CD4-positive, alpha-beta T cell treated with Interleukin-6 for 4 hours (primary cell): Measurements from ENCODE around the gene OLAH.
"Not testable (repeated sequence)": the region's sequence is repeated elsewhere in the genome, so short reads cannot be mapped to it uniquely, and the experiment has no call there.

Source experiments
- DNase-seq: peaks from one replicate; pipeline ENCODE4 v3.0.0-alpha.2; 2020; ENCODE audit warnings: mixed read lengths

Gene OLAH

DNA sequence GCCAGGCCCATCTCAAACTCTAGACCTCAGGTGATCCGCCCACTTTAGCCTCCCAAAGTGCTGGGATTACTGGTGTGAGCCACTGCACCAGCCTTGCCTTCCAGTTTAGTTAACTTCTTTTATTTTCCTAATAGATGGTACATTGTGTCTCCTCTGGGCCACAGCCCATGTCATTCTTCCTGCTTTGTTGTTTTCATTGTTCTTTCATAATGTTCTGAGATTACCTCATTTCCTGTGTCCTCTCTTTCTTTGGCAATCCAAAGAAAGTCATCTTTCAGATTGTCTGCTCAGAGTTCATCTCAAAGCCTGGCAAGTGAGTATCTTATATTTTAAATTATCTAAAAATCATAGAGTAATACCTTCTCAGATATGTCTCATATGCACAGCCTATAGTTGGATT, at the start of gene OLAH:
Gene OLAH, plus strand, starts transcription at position 270 of the 400 bp plus-strand sequence. CDS start 3,346 bp downstream, outside the sequence.
- DNase-seq, result no peak

DNA sequence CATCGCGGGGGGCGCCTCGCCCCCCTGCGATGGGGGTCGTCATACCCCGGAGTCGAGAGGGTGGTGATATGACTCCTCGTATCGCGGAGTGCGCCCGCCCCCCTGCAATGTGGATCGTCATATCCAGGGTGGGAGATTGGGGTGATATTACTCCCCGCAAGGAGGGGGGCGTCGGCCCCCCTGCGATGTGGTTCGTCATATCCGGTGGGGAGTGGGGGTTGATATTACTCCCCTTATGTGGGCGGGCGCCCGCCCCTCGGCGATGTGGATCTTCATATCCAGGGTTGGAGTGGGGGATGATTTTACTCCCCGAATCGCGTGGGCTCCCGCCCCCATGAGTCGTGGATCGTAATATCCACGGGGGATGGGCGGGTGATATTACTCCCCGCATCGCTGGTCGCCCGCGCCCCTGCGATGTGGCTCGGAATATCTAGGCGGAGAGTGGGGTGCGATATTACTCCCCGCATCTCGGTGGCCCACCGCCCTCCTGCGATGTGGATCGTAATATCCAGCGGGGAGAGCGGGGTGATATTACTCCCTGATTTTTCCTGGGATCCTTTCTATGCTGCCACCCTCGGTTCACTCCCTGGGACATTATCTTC, 47.7 kb upstream of the OLAH start:
- no peak for DNase-seq

DNA sequence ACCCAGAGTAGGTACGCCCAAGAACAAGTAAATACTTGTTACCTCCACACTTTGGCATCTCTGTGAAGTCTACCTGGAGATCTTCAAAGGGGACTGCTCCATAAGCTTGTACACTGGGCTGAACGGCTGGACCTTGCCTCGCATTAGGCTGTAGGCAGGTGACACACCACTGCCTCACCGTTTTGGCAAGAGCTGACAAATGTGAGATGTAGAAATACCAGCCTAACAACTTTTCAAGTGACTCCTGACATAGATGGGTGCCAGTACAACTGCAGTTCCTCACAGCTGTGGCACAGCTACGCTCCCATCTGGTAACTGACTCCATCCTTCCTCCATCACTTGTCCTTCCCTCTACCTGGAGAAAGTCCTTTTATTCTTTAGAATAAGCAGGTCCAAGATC, 30.2 kb upstream of the OLAH start:
- DNase-seq, result not testable (repeated sequence)

DNA sequence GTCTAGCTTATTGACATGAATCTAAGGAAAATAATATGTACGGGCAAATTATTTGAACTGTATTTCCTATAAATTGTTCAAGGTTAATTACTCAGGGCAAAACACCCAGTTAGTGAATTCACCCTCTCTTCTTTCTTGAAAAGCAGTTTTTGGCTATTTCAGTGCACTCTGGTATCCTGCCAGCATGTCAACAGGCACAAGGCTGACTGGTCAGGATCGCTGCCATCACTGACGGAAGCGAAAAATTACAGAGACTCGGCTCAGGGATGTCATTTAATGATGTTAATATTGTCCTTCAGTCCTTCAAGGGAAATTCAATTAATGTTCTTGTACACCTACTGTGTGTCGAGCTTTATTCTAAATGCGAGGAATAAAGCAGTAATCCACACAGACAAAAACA, 28.3 kb upstream of the OLAH start:
- DNase-seq, result no peak

DNA sequence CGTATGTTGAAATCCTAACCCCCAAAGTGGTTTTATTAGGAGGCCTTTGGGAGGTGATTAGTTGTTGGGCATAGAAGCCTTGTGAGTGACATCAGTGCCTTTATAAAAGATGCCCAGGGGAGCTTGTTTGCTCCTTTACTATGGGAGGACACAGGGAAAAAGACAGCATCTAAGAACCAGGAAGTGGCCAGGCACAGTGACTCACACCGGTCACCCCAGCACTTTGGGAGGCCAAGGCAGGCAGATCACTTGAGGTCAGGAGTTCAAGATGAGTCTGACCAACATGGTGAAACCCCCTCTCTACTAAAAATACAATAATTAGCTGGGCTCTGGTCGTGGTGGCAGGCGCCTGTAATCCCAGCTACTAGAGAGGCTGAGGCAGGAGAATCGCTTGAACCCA, 22.8 kb upstream of the OLAH start:
- DNase-seq, result not testable (repeated sequence)

DNA sequence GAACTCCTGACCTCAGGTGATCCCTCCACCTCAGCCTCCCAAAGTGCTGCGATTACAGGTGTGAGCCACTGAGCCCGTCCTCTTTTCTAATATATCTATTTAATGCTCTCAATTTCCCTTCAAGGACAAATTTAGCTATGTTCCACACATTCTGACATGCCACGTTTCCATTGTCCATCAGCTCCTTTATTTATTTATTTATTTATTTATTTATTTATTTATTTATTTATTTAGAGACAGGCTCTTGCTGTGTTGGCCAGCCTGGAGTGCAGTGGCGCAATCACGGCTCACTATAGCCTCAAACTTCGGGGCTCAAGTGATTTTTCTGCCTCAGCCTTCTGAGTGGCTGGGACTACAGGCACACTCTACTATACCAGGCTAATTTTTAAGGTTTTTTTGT, 20.7 kb upstream of the OLAH start:
- DNase-seq, result not testable (repeated sequence)

DNA sequence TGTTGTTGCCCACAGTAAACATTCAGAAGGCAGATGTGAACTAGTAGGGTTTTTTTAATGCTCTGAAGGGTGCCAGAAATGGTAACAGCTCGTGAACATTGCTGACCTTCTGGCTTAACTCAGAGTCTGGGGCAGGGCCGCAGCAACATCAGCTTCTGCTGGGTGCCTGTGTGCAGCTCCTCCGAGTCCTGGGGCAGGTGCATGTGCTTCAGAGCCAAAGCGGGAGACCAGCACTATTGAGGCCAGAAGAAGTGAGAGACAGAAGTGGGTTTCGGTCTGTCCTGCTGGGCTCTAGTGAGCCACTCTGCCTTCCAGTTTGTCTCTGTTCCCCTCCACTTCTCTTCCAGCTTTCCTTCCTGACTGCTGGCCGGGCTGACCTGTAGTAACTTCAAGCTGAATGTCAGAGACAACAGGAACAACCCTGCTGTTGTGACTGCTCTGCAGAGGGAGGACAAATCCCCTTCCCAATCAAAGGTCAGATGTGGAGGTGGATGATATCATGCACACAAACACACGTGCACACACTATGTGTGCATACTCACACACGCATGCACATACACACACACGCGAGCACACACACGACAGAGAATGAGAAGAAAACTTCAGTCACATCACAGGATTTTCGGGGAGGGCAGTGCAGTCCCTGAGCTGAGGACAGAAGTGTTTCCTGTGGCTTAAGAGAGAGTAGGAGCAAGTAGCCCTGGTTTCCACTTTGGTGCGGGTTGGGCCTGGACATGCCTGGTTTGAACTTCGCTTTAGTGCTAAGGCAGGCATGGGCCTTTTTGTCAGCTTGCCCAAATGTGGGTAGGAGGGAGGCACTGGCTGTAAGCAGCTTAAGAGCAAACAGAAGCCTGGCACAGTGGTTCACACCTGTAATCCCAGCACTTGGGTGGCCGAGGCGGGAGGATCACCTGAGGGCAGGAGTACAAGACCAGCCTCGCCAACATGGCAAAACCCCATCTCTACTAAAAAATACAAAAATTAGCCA, 19.4 kb upstream of the OLAH start:
- not testable (repeated sequence) for DNase-seq

DNA sequence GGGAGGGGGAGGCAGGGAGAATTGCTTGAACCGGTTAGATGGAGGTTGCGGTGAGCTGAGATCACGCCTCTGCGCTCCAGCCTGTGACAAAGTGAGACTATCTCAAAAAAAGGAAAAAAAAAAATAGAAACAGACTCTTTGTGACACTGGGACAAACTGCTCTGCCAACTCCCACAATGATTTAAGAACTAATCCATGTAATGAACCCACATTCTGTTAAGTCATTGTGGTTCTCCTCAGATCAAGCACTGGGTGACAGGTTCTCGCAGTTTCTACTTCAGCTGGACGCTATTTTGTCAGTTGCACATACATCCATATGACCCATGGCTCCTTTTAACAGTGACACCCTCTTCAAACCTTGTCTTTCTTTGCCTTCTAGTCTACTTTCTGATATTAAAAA, 18.7 kb upstream of the OLAH start:
- not testable (repeated sequence) for DNase-seq

DNA sequence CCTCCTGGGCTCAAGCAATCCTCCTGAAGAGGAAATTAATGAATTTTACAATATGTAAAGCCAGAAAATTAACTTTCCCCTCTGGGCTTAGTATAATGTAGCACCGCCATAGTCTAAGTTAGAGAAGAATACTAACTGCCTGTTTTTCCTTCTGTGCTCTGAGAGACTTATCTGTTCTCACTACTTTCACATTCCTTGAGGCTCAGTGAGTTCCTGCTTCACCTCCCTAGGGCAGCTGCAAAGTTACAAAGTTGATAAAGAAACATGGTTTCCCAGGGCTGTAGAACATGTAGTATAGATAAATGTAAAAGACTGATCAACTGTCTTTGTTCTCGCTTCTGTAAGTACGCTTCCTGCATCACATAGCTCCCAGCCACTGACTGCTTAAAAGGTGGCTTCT, 16.0 kb upstream of the OLAH start:
- no peak for DNase-seq

DNA sequence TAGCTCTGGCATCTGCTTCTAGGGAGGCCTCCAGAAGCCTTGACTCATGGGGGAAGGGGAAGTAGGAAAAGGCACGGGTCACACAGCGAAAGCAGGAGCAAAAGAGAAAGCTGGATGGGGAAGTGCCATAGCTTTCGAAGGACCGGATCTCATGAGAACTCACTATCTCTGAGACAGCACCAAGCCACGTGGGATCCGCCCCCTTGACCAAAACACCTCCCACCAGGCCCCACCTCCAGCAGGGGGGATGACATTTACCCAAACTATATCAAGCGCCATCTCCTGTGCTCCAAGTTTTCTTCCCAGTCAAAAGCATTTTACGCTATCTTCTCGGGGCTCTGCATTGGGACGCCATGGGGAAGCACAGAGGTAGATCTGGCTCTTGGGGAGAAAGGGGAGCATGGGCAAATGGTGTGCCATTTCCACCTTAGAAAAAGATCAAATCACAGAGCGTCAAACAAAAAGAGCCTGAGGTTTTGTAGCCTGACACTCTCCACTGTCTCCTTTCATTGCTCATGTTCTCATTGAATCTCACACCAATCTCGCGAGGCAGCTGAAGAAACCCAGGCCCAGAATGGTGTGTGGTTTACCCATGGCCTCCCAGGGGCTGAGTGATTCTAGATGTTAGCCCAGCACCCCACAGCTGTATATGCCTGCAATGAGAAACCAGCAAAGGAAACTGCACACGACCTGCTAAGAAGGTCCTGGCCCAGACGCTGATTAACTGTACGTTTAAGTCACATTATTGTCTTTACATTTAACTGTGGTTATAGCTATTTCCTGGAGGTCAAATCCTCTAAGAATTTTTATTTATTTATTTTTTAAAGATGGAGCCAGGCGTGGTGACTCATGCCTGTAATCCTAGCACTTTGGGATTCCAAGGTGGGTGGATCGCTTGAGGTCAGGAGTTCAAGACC, 8.1 kb upstream of the OLAH start:
- no peak for DNase-seq

DNA sequence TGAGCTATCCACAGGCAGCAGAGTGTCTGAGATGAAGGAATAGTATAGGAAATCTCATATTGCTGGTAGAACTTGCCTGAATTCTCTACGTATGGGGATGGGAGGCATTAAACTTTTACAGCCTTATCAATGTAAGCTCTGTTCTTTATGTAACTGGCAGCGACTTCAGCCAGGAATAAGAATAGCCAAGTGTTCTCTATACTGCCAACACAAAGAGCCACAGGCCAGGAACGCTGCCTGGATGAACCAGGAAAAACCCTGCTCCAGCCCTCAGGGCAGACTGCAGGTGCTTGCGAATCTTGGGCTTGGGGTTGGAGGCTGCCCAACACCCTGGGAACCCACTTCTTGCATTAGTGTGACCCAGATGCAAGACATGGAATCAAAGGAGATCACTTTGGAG, 6.1 kb upstream of the OLAH start:
- DNase-seq, result no peak

DNA sequence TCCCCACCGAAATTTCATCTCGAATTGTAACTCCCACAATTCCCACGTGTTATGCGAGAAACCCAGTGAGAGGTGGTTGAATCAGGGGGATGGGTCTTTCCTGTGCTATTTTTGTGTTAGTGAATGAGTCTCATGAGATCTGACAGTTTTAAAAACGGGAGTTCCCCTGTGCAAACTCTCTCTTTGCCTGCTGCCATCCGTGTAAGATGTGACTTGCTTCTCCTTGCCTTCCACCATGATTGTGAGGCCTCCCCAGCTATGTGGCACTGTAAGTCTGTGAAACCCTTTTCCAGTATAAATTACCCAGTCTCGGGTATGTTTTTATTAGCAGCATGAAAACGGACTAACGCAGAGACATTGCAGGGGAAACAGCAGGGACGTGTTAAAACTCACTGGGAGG, 5.3 kb upstream of the OLAH start:
- DNase-seq, result no peak

DNA sequence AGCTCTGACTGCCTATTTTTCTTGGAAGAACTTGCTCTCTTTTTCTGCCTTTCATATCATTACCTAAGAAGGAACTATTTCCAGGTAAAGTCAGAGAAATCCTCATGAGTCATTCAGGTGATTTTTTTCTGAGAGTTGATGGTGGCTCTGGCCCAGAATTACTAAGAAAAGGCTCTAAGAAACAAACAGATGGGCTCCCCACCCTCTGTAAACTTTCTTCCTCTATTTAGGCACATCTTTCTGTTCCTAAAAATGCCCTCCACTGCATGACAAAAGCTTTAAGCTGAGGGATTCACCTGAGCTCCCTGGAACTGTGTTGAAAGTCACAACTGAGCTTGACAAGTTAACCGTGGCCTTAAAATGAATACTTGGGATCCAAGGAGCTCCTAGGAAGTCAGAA, 1.6 kb downstream of the OLAH start:
- DNase-seq, result no peak

DNA sequence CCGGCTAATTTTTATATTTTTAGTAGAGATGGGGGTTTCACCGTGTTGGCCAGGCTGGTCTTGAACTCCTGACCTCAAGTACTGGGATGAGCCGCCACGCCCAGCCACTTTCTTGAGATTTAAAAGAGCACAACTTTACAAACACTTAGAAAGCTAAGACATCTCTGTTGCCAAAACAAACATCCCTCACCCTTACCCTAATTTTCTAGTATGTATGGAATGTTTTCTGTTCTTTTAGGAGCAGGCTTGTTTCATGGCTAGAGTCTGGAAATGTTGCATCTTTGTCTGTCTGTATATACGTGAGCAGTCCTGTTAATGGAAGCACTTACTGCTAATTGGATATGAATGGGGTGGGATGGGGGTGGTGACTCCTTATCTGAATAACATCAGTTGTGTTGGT, 2.9 kb downstream of the OLAH start:
- no peak for DNase-seq

DNA sequence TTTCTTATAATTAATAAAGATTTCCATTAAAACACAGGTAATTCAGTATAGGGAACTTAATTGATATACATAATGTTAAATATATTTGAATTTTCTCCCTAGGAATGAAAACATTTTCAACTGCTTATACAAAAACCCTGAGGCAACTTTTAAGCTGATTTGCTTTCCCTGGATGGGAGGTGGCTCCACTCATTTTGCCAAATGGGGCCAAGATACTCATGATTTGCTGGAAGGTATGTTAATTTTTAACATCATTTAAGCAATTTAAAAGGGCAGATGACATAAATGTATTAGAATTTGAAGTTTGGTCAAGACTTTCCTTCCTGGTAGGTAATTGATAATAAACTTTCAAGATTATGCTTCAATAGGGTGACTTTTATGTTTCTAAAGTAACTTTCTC, 5.8 kb downstream of the OLAH start:
- DNase-seq, result no peak

DNA sequence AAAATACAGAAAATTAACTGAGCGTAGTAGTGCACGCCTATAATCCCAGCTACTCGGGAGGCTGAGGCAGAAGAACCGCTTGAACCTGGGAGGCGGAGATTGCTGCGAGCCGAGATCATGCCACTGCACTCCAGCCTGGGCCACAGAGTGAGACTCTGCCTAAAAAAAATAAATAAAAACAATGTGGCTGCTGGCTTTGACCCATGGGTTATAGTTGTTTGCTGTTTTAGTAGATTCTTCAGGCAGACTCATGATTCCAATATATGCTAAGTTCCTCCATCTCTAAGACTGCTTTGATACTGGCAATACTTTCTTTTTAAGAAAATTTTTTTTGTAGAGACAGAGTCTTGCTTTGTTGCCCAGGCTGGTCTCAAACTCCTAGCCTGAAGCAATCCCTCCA, 8.4 kb downstream of the OLAH start:
- DNase-seq, result no peak

DNA sequence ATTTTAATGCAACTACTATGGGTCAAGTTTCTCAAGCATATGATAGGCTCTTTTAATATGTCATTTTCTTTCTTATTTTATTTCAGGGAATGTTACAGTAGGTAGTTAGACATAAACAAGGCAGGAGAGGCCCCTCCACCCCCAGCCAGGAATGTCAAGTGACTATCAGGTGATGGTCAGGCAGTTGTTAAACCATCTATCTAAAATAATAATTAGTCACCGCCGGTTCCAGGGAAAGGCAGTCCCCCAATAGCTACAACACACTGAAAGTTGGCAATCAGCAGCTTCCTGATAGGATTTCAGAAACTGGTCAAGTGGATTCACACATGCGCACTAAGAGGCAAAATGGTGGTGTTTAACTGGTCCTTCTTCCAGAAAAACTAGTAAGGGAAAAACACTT, 9.3 kb downstream of the OLAH start:
- DNase-seq, result no peak

DNA sequence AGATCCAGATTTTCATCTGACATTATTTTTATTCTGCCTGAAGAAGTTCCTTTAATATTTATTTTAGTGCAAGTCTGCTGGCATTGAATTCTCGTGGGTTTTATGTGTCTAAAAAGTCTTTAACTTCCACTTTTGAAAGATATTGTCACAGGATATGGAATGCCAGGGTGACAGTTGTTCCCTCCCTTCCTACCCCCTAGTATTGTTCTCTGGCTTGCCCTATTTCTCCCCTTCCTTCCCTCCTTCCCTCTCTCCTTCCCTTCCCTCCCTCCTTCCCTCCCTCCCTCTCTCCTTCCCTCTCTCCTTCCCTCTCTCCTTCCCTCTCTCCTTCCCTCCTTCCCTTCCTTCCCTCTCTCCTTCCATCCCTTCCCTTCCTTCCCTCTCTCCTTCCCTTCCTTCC, 14.9 kb downstream of the OLAH start:
- DNase-seq, result no peak

DNA sequence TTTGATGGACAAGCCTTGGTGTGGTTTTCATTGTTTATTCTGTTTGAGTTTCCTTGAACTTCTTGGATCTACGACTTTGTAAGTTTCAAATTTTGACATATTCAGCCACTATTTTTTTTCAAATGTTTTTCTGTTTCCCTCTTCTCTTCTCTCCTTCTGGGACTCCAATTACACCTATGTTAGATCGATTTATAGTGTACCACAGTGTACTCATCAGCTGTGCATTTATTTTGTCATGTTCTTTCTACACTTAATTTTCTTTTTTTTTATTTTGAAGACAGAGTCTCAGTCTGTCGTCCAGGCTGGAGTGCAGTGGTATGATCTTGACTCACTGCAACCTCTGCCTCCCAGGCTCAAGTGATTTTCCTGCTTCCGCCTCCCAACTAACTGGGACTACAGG, 16.2 kb downstream of the OLAH start:
- DNase-seq, result no peak

DNA sequence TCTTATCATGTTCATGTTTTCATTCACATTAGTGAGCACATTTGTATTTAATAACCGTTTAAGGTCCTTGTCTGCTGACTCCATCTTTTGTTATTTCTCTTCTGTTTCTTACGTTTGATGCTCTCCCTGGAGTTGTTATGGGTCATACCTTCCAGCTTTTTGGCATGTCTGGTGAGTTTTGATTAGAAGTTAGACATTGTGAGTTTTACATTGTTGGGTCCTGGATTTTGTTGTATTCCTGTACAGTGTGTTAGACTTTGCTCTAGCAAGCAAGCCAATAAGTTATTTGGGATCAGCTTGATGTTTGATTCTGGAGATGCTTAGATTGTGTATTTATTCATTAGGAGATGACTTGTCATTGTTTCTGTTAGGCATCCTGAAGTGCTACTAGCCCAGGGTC, 16.9 kb downstream of the OLAH start:
- no peak for DNase-seq

DNA sequence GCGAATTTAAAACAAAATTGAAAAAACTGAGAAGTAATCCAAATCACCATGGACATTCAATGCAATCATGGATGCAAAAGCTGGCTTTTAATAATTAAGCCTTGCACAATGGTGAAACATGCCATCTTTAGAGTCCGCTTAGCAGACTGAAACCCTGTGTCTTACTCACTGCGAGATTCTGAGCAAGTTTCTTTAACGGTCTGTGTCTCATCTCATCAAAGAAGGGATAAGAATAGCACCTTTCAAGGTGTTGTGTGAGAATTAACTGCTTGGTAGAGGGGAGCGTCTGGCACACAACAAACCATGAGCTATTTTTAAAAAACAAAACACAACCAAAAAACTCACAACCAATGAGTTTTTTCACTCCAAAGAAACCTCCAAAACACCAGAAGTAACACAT, 23.4 kb downstream of the OLAH start:
- DNase-seq, result no peak

DNA sequence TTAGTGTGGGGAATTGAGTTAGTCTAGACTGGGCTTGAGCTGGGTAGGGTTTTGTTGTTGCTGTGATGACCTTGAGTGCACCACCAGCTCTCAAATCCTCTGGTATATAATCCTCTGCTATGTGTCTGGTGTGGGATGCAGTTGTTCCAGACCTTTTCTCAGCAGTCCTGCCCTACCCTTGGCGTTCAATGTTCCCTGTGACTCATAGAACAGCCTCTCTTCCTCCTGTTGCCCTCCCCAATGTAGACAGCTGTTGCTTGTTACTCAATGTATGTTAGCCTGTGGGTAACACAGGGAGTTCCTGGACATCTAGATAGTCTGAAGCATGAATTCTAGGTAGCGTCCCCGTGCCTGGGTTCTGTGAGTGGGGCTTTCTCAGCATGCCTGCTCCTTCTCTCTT, 25.1 kb downstream of the OLAH start:
- no peak for DNase-seq

DNA sequence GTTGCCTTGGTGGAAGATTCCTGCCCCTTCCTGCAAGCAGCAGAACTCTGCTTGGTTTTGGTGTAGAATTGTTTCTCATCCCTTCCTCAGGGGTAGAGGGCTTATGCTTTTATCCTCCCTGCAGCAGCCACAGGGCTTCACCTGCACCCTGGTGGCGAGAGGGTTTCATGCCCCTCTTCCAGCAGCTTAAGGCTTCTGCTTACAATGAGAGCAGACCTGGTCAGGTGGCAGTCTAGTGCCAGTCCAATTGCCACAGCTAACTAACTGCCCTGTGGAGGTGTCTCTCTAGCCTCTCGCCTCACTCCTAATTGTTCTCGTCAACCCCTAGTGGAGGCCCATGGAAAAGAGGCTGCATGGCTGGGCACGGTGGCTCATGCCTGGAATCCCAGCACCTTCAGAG, 25.5 kb downstream of the OLAH start:
- no peak for DNase-seq
